ENCODE results near the gene KRT76.

Gene KRT76

DNA sequence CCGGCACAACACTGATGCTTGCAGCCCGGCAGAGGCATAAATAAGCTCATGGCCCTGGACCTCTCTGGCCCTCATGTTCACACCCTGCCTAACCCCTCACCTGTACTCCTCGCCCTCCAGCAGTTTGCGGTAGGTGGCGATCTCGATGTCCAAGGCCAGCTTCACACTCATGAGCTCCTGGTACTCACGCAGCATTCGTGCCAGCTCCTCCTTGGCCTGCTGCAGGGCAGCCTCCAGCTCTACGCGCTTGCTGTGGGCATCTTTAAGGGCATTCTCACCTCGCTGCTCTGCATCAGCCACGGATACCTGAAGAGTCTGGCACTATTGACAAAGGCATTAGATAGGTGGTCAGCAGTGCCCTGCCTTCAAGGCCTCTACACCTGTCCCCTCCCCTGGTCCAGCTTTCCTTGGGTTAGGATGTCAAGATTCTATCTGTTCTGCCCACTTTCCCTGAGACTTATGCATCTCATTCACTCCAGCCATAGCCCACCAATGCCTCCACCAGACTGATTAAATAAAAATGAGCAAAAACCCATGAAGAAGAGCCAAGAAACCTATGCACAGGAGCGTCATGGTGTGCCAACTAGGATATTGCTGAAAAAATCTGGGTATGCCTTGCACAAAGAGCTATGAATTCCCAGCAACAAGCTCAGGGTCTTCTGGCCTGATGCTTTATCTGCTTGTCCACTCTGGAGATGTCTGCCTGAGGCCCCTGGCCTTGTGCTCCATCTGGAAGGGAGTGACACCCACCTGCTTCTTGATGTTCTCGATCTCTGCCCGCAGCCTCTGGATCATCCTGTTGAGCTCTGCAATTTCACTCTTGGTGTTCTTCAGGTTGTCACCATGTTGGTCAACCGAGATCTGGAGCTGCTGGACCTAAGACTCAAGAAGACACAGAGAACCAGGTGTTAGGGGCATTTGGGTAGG lies 30.7 kb upstream of the KRT76 start:
- no peak overlapping the region for H3K4me3 ChIP-seq (ENCODE audit: low read depth, low read length)
- TF ChIP-seq, protein P1, sequence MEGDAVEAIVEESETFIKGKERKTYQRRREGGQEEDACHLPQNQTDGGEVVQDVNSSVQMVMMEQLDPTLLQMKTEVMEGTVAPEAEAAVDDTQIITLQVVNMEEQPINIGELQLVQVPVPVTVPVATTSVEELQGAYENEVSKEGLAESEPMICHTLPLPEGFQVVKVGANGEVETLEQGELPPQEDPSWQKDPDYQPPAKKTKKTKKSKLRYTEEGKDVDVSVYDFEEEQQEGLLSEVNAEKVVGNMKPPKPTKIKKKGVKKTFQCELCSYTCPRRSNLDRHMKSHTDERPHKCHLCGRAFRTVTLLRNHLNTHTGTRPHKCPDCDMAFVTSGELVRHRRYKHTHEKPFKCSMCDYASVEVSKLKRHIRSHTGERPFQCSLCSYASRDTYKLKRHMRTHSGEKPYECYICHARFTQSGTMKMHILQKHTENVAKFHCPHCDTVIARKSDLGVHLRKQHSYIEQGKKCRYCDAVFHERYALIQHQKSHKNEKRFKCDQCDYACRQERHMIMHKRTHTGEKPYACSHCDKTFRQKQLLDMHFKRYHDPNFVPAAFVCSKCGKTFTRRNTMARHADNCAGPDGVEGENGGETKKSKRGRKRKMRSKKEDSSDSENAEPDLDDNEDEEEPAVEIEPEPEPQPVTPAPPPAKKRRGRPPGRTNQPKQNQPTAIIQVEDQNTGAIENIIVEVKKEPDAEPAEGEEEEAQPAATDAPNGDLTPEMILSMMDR (IDR thresholded peaks at IDR 0.05; ENCODE audit: borderline replicate concordance, insufficient read depth, low read depth, low read length), result no peak

GRCh38 chr12:52806821-52807543 lies 29.8 kb upstream of the KRT76 start:
- TF ChIP-seq, protein P1 (IDR thresholded peaks at IDR 0.05; ENCODE audit: borderline replicate concordance, insufficient read depth, low read depth, low read length), result no peak

GRCh38 chr12:52806169-52806811 lies 29.1 kb upstream of the KRT76 start:
- TF ChIP-seq, protein P1 (IDR thresholded peaks at IDR 0.05; ENCODE audit: borderline replicate concordance, insufficient read depth, low read depth, low read length), result no peak
- no peak overlapping the region for H3K4me3 ChIP-seq (ENCODE audit: low read depth, low read length)

More at GRCh38 chr12:52806821-52807543, 29.8 kb upstream of the KRT76 start:
- no peak overlapping the region for H3K4me3 ChIP-seq (ENCODE audit: low read depth, low read length)

DNA sequence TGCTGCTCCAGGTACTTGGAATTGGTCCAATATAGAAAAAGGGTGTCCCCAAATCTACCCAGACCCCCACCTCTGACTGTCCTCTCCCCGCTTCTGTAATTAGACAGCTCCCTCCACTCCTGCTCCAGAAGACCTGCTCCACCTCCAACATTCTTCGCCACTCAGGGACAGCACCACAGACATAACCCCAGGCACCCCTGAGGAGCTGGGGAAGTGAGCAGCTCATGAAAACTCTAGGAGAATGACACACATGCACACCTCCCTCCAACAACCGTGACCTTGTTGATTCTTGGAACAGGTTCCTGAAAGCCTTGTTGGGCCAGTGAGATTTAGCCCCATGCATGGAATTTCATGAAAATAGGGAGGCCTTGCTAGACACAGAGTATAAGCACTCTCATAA lies 28.6 kb upstream of the KRT76 start:
- no peak overlapping the region for H3K4me3 ChIP-seq (ENCODE audit: low read depth, low read length)
- TF ChIP-seq, protein P1 (IDR thresholded peaks at IDR 0.05; ENCODE audit: borderline replicate concordance, insufficient read depth, low read depth, low read length), result no peak

- no peak overlapping the region for H3K4me3 ChIP-seq (ENCODE audit: low read depth, low read length)
- TF ChIP-seq, protein P1 (IDR thresholded peaks at IDR 0.05; ENCODE audit: borderline replicate concordance, insufficient read depth, low read depth, low read length), result no peak
These were observed 27.9 kb upstream of the KRT76 start for GRCh38 chr12:52805000-52805399.

DNA sequence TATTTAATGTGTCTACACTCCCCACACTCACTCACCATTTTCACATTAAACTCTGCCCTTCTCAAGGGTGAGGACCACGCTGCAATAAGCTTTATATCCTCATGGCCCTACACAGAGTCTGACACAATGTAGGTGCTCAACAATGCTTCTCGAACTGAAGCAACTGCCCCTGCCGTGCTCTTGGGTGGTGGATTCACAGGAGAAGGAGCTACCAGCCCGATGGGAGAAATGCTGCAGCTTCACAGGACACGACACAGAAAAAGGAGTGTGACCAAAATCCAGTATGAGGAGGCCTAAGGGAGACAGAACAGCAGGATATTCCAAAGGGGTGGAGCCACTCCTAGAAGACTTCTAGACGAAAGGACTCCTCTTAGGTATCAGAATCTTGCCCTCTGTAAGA lies 25.3 kb upstream of the KRT76 start:
- TF ChIP-seq, protein P1 (IDR thresholded peaks at IDR 0.05; ENCODE audit: borderline replicate concordance, insufficient read depth, low read depth, low read length), result no peak
- H3K4me3 ChIP-seq (ENCODE audit: low read depth, low read length), result no peak overlapping the region
